Prostate gland (tissue), 2 donors: ENCODE data around the gene TMED6. TPM values are rescaled to one million over a fixed set of nuclear protein-coding genes. Genes with fewer than 3 reads are reported as not detected.

ENCODE experiments used
- DNase-seq: peaks from one replicate; pipeline ENCODE4 v3.0.0-alpha.2; 2019; ENCODE audit warnings: low spot score
- H3K27ac ChIP-seq, 2 donors: fragments of 200-600 bp; sonication (generic); 2 replicates each; pipeline ENCODE4 v1.5.1; 2017 to 2019
- H3K27me3 ChIP-seq: fragments of 200-600 bp; sonication (generic); replicated peaks from 2 replicates; pipeline ENCODE4 v1.5.1; 2019; ENCODE audit not compliant: insufficient read depth
- H3K36me3 ChIP-seq, 2 donors: fragments of 200-600 bp; sonication (generic); 1 replicate in 1 of 2; 2 replicates in 1 of 2; pipeline versions ENCODE4 v1.5.1 to v1.8.1; 2017 to 2019
- H3K4me1 ChIP-seq: fragments of 200-600 bp; sonication (generic); replicated peaks from 2 replicates; pipeline ENCODE4 v1.5.1; 2019
- H3K4me3 ChIP-seq, 2 donors: fragments of 200-600 bp; sonication (generic); 2 replicates each; pipeline ENCODE4 v1.5.1; 2017 to 2019
- H3K9me3 ChIP-seq: fragments of 200-600 bp; sonication (generic); 2 replicates; pipeline ENCODE4 v1.5.1; 2017
- CTCF ChIP-seq, 4 experiments: fragments of 200-600 bp in 2 of 4; fragments of 450-650 bp in 2 of 4; sonication (generic) in 2 of 4; IDR thresholded peaks; 1 replicate in 3 of 4; 2 replicates in 1 of 4; pipeline ENCODE4 v1.5.1; 2016 to 2019; ENCODE audit warnings: antibody characterized with exemption in 4 of 4, mild to moderate bottlenecking in 2 of 4, moderate library complexity in 2 of 4
- POLR2A ChIP-seq: fragments of 450-650 bp; IDR thresholded peaks from one replicate; pipeline ENCODE4 v1.6.1; 2016; ENCODE audit warnings: antibody characterized with exemption, mild to moderate bottlenecking
- POLR2AphosphoS5 ChIP-seq: sonication (generic); formaldehyde crosslinking; IDR thresholded peaks from one replicate; pipeline ENCODE4 v1.6.1; 2017; ENCODE audit warnings: antibody characterized with exemption
- WGBS: methylation state at CpG from one replicate; pipeline ENCODE4 v1.1.5; 2018; 5-methylcytosine and 5-hydroxymethylcytosine counted together
- intact Hi-C: fragments of 100-400 bp; cut with DNase I; formaldehyde crosslinking; loops from one replicate; pipeline ENCODE4 v1.14.2; 2022
- total RNA-seq, 2 donors: library from RNA; depleted of rRNA; stranded (reverse); fragments of >200 nt; gene quantifications; one replicate each; pipeline ENCODE4 v1.1.0, GENCODE V29; 2016

TMED6 gene
- total RNA-seq, 2 donors from 2014 or later = 1.1 TPM; not detected in 1

- Histone ChIP-seq H3K4me1 (peaks cover 14% of the 10 kb centered on the region), H3K27me3 (no peaks in the 10 kb centered on the region), H3K9me3 (no peaks in the 10 kb centered on the region), H3K27ac (no peak overlapping the region), H3K4me3 (no peak overlapping the region), H3K36me3 (peaks cover 19 to 28% of the 10 kb centered on the region in 2 donors)
- intact Hi-C loops = no loop called here
- DNase-seq = no peak
- 63% methylated on average over 10 of the region's 10 CpGs for WGBS
- TF ChIP-seq POLR2AphosphoS5 (no peak), POLR2A (no peak), CTCF (IDR thresholded peaks at IDR 0.05) (no peak)
These were observed 26.9 kb downstream of the TMED6 start for GRCh38 chr16:69324585-69325253.

GRCh38 chr16:69324013-69324531 lies 27.5 kb downstream of the TMED6 start:
- intact Hi-C loops = no loop called here
- H3K27me3 ChIP-seq = no peaks in the 10 kb centered on the region
- WGBS = 70% methylated on average over 7 of the region's 8 CpGs
- peak; percentile 37 for DNase-seq
- peaks cover 8% of the 10 kb centered on the region for H3K4me1 ChIP-seq
- H3K4me3 ChIP-seq = no peak overlapping the region
- no peak overlapping the region for H3K27ac ChIP-seq
- TF ChIP-seq CTCF (IDR thresholded peaks at IDR 0.05) = no peak
- TF ChIP-seq POLR2AphosphoS5 = no peak
- no peak for TF ChIP-seq POLR2A
- peaks cover 25 to 34% of the 10 kb centered on the region in 2 donors for H3K36me3 ChIP-seq
- H3K9me3 ChIP-seq = no peaks in the 10 kb centered on the region

- no peaks in the 10 kb centered on the region for H3K9me3 ChIP-seq
- H3K4me1 ChIP-seq = peaks cover 3% of the 10 kb centered on the region
- DNase-seq = no peak
- no peaks in the 10 kb centered on the region for H3K27me3 ChIP-seq
- TF ChIP-seq POLR2AphosphoS5 (no peak), CTCF (IDR thresholded peaks at IDR 0.05) (no peak), POLR2A (no peak)
- H3K4me3 ChIP-seq = no peak overlapping the region
- peaks cover 29 to 41% of the 10 kb centered on the region in 2 donors for H3K36me3 ChIP-seq
- no peak overlapping the region for H3K27ac ChIP-seq
- intact Hi-C loops = no loop called here
- WGBS = 90% methylated on average over 14 of the region's 14 CpGs
These were observed 28.2 kb downstream of the TMED6 start for GRCh38 chr16:69323415-69323814.

GRCh38 chr16:69322343-69322742 lies 29.2 kb downstream of the TMED6 start:
- no peak for TF ChIP-seq POLR2A
- TF ChIP-seq CTCF (IDR thresholded peaks at IDR 0.05) = no peak
- no peak for TF ChIP-seq POLR2AphosphoS5
- 96% methylated on average over 7 of the region's 7 CpGs for WGBS
- Histone ChIP-seq H3K27me3 (no peaks in the 10 kb centered on the region), H3K4me3 (no peak overlapping the region), H3K4me1 (no peaks in the 10 kb centered on the region), H3K36me3 (peaks cover 29 to 45% of the 10 kb centered on the region in 2 donors), H3K27ac (no peak overlapping the region), H3K9me3 (no peaks in the 10 kb centered on the region)
- intact Hi-C loops = no loop called here
- DNase-seq = no peak

- Histone ChIP-seq H3K27ac (no peak overlapping the region), H3K36me3 (peaks cover 35 to 55% of the 10 kb centered on the region in 2 donors)
- intact Hi-C loops = no loop called here
These were observed 30.5 kb downstream of the TMED6 start for GRCh38 chr16:69321080-69321479.

More at GRCh38 chr16:69321080-69321479, 30.5 kb downstream of the TMED6 start:
- H3K4me1 ChIP-seq = no peaks in the 10 kb centered on the region
- no peaks in the 10 kb centered on the region for H3K9me3 ChIP-seq
- no peak for TF ChIP-seq POLR2A
- no peak for TF ChIP-seq POLR2AphosphoS5
- TF ChIP-seq CTCF (IDR thresholded peaks at IDR 0.05) = no peak
- no peaks in the 10 kb centered on the region for H3K27me3 ChIP-seq
- 88% methylated on average over 22 of the region's 22 CpGs for WGBS
- H3K4me3 ChIP-seq = no peak overlapping the region
- DNase-seq = no peak
